AG09319 (cell line): ENCODE results near the gene OLFM4.
"Not testable (repeated sequence)": the region's sequence is repeated elsewhere in the genome, so short reads cannot be mapped to it uniquely, and the experiment has no call there.

Source experiments
- DNase-seq: peaks from one replicate; pipeline ENCODE4 v3.0.0-alpha.2; 2010; ENCODE audit warnings: low read depth; ENCODE audit errors: extremely low read depth
- CTCF ChIP-seq: IDR thresholded peaks from 2 replicates; pipeline ENCODE4 v1.5.1; 2011; ENCODE audit warnings: low read depth, mild to moderate bottlenecking, inconsistent platforms, low read length, moderate library complexity

Gene OLFM4

DNA sequence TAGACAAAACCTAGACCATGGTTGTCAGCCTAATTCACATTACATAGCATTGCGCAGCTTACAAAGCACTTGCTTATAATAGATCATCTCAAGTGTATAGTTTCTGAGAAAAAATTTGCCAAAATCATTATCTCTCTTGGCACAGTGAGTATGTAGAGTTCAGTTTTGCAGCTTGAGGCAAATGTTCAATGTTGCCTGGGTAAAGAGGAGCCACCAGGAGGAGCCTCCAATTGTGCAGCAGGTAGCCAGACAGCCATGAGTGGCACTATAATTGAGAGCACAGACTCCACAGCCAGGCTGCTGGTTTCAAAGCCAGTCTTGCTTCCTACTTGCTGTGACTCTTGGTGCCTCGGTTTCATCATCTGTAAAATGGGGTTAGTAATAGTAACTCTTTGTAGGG lies 24.0 kb upstream of the OLFM4 start:
- DNase-seq = no peak
- TF ChIP-seq CTCF = no peak

GRCh38 chr13:53005626-53006025 lies 23.0 kb upstream of the OLFM4 start:
- DNase-seq = no peak
- TF ChIP-seq CTCF = no peak

GRCh38 chr13:53007872-53008271 lies 20.7 kb upstream of the OLFM4 start:
- TF ChIP-seq CTCF = no peak
- DNase-seq = no peak

DNA sequence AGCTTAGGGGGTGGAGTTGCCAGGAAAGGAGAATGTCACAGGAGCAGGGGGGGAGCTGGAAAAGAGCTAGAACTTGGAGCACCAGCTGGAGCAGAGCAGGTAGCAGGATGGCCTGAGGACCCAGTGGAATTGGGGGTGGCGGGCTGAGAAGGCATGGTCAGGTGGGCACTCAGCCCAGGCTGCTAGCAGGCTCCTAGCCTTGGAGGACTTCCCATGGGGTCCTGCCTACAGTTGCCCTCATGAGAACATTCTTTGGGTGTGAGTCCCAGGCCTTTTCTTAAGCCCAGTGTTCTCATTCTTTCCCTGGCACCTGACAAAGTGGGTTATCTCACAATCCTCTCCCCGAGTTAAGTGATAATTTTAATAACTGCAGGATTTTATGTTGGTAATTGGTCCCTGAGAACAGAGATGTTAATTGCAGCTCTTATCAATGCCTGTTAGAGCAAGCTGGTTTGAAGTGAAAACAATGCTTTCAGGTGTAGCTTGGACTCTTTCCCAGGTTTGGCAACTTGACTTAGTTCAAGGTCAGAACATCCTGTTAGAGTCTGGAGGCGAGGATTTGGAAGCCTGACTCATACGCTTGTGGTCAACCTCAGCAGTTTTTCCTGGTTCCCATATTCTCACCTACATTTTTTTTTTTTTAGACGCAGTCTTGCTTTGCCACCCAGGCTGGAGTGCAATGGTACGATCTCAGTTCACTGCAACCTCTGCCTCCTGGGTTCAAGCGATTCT lies 18.1 kb upstream of the OLFM4 start:
- TF ChIP-seq CTCF = no peak
- no peak for DNase-seq

DNA sequence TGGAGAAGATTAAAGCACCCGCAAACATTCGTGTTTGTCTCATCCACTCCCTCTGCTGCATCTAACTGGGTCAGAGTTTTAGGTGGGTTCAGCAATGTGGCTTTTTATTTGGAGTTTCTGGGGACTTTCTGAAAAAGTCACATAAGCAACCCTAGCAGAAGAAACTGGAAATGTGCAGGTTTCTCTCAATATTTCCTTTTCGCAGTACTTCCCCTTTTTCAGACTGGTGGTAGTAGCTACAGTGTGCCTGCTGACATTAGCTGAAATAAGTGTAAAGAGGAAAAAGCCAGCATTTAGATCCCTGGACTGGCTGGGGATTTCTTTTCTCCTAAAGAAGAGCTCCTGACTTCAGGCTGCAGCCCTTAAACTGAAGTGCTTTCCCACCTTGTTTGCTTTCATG lies 15.9 kb upstream of the OLFM4 start:
- DNase-seq = no peak
- TF ChIP-seq CTCF = no peak

GRCh38 chr13:53013113-53013512 lies 15.5 kb upstream of the OLFM4 start:
- DNase-seq = no peak
- TF ChIP-seq CTCF = no peak

DNA sequence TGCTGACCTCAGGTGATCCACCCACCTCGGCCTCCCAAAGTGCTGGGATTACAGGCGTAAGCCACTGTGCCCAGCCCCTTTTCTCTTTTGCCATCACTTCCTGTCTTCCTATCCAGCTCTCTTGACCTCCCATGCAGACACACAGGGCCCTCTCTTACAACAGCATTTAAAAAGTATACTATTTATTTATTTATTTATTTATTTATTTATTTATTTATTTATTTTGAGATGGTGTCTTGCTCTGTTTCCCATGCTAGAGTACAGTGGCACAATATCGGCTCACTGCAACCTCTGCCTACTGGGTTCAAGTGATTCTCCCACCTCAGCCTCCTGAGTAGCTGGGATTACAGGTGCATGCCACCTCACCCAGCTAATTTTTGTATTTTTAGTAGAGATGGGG lies 14.6 kb upstream of the OLFM4 start:
- DNase-seq = not testable (repeated sequence)
